ENCODE data around the gene FAM118B. TPM values are rescaled to one million over a fixed set of nuclear protein-coding genes. Genes with fewer than 3 reads are reported as not detected.
"Not testable (repeated sequence)": the region's sequence is repeated elsewhere in the genome, so short reads cannot be mapped to it uniquely, and the experiment has no call there.

FAM118B gene
- polyA plus RNA-seq, 12 donors: 18.3 to 27.1 (median 23.1) TPM; not detected in 1

- DNase-seq: no peak
These were observed 3.3 kb downstream of the FAM118B start for GRCh38 chr11:126214841-126215240.

DNA sequence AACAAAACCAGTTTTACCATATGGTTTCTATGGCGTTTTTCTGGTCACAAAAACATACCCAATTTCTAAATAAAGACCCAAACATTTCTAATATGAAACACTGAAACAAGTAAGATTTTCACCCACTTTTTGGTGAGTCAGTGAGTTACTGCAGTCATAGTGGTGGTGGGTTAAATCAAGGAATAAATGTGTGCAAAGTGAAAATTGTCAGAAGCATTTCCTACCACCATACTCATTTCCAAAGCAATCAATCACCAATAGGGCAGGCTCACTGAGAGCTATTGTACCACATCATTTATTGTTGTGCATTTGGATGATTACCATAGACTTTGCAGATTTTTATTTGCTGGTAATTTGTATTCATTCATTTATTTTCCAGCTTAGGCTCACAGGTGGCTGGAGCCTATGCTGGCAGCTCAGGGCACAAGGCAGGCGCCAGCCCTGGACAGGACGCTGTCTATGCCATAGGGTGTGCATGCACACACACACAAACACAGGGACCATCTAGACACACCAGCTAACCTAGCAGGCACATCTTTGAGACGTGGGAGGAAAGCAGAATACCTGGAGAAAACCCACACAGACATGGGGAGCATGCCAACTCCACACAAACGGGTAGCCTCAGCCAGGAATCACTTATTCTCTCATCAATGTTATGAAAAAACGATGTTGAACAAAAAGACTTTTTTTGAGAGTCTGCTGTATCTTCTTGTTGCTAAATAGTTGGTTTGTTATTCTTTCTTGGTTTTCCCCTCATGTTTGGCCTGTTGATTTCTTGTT lies 5.1 kb downstream of the FAM118B start:
- DNase-seq: no peak

- DNase-seq: no peak
These were observed 5.9 kb downstream of the FAM118B start for GRCh38 chr11:126217491-126217890.

DNA sequence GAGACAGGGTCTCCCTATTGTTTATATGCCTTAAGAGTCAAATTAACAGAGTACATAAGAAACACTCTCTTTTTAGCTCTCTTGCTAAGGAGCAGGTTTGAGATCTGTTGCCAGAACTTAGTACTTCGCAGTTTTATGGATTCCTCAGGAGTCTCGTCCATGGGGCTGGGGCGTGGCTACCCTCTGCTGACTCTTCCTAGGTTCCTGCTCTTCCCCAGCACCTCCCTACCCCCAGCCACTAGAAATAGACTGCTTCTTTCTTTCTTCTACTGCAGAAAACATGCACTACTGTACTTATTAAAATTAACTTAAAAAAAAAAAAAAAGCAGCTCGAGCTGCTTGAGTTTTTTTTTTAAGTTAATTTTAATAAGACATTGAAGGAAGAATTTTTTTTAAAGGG lies 8.0 kb downstream of the FAM118B start:
- no peak for DNase-seq

DNA sequence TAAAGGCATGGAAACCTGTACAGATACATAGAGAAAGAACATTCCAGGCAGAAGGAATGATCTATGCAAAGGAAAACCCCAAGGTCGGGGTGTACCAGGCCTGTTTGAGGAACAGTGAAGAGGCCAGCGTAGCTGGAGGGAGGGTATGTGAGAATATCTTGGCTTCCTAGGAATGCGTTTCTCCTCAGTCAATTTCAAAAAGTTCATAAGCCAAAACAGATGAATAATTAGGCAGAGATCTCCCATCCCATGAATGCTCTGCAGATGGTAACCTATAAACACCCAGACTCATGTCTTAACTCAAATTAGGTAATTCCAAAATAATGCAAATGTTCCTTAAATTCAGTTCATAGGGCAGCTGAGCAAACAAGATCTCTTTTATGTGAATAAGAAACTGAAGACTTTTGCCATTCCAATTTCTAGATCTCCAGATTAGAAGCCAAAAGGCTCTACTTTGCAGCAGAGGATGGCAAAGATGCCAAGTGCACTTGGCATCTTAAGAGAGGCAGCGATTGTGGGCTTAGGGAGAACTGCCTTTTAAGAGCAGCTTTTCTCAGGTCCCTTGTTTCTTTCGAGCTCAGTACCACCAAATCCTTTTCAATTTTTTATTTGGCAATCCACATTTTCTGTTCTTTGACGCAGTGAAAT lies 13.2 kb downstream of the FAM118B start:
- no peak for DNase-seq

GRCh38 chr11:126225295-126225665 lies 13.7 kb downstream of the FAM118B start:
- no peak for DNase-seq

- no peak for DNase-seq
These were observed 14.9 kb downstream of the FAM118B start for GRCh38 chr11:126226334-126227084.

DNA sequence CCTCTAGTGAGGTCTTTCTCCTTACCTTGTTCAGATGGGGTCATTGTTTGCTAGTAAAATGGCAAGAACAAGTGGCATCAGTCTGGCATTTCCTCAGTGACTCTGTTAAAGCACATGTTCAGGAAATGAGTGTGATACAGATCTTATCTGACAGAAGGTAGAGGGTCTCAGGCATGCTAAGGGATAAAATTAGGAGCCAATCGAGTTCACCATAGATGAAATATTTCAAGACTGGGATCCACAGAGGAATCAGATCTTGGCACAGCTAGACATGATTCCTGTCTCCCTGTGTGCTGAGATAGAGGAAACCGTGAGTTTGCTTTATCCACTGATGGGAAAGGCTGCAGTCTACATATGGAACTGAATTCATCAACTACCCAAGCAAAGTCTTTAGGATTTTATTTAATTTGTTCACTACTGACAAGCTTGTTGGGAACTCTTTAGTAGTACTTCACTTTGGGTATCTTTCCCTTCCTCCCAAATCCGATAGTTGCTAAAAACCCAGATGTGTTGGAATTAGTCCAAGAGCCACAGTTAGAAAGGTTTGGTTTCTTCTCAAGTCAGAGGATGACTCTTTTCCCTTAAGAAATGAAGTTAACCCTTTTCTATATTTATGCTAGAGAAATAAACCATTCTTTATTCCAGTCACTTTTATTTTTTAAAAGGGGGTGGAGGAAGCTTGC lies 18.4 kb downstream of the FAM118B start:
- DNase-seq: peak; percentile 39

GRCh38 chr11:126231725-126232459 lies 20.3 kb downstream of the FAM118B start:
- no peak for DNase-seq

GRCh38 chr11:126232683-126233082 lies 21.1 kb downstream of the FAM118B start:
- no peak for DNase-seq

- no peak for DNase-seq
These were observed 21.8 kb downstream of the FAM118B start for GRCh38 chr11:126233391-126233790.

DNA sequence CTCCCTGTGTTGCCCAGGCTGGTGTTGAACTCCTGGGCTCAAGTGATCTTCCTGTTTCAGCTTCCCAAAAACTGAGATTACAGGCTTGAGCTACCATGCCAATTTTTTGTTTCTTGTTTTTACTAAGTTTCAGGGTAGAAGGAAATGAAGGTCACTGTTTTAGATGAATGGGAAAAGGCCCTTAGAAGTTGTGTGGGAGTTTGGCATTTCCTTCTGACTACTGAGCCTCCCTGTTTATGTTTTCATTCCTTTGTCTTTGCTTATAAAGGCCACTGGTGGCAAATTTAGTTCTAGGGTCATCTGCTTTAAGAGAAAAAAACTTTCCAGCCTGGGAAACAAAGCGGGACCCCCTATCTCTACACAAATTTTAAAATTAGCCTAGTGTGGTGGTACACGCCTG lies 35.1 kb downstream of the FAM118B start:
- no peak for DNase-seq

GRCh38 chr11:126253265-126253664 lies 41.7 kb downstream of the FAM118B start:
- no peak for DNase-seq

DNA sequence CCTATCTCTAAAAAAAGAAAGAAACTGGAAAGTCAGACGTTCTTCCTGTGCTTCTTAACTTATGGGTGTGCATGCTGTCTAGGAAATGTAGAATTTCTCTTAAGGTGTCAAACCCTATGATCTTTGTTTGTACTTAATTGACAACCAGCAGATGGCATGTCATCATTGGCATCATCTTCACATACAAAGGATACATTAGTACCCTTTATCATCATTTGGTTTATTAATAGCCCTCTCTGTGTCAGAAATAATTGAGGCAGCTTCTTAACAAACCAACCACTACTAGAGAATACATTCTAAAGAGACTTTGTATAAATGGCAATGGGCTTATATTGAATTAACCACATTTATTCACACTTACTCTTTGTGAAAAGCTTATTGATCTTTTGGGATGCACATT lies 43.2 kb downstream of the FAM118B start:
- DNase-seq: no peak

GRCh38 chr11:126255507-126255906 lies 43.9 kb downstream of the FAM118B start:
- not testable (repeated sequence) for DNase-seq

- DNase-seq: no peak
These were observed 44.6 kb downstream of the FAM118B start for GRCh38 chr11:126256216-126256615.

DNA sequence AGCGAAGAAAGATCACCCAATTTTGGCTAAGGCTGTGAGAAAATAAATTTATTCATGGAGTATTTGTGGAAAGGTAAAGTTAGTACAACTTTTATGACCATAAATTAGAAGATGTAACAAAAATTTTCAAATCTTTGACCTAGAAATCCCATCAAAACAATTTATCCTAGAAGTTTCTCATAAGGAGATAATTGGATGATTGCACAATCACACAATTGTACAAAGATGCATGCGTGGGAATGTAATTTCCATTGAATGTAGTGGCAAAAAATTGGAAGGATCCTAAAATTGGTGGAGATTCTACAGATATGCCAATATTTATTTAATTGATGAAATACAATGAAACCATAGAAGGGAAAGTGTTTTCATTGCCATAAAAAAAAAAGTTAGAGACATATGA lies 45.6 kb downstream of the FAM118B start:
- DNase-seq: no peak

GRCh38 chr11:126257764-126258163 lies 46.2 kb downstream of the FAM118B start:
- DNase-seq: no peak

- no peak for DNase-seq
These were observed 50.6 kb downstream of the FAM118B start for GRCh38 chr11:126262216-126262615.

- no peak for DNase-seq
These were observed 51.9 kb downstream of the FAM118B start for GRCh38 chr11:126263489-126263888.

DNA sequence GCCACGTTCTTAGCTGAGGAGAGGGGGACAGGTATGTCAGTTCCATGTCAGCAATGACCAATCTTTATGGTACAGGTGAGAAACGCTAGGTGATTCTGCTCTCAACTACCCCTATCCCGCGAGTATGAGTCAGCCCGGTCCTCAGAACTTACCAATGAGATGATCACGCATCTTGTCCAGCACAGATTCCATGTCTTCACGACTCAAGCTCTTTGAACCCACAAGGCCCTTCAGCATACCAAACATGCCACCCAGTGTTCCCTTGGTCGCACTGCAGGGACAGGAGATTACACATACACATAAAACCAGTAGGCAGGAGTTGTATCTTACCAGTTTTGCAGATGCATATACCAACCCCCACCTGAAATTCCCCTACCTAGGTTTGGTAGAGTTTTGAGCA lies 54.2 kb downstream of the FAM118B start:
- DNase-seq: no peak

DNA sequence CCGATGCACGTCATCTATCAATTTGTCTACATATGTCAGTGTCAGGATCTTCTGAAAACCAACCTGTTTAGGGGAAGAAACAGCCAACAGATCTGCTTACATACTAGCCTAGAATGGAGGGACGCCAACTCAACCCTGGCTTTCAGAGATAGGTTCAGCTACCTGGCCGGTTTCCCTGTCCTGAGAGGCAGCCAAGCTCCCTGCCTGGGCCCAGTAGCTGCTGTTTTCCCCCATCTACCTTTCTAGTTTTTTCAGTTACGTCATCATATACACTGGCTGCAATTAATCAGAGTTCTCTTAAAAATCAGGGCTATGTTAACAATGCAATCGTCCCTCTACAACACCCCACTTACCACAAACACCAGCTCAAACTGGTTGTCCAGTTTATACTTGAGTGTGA lies 56.1 kb downstream of the FAM118B start:
- DNase-seq: no peak
